HG03457 (cell line): ENCODE measurements around the gene PARP12.

ENCODE experiments used
- ATAC-seq: cut with Tn5 transposase; IDR thresholded peaks from one replicate; pipeline ENCODE4 v1.9.1; 2021; ENCODE audit warnings: moderate number of reproducible peaks; ENCODE audit not compliant: unreplicated experiment

Gene PARP12

GRCh38 chr7:140017034-140017433 is 45.7 kb downstream of the PARP12 start:
- ATAC-seq = no peak

GRCh38 chr7:140016540-140016939 is 46.2 kb downstream of the PARP12 start:
- ATAC-seq = no peak

GRCh38 chr7:140015471-140015970 is 47.2 kb downstream of the PARP12 start:
- no peak for ATAC-seq

- no peak for ATAC-seq
Measured at GRCh38 chr7:140014123-140014522, 48.6 kb downstream of the PARP12 start.

- no peak for ATAC-seq
Measured at GRCh38 chr7:140013676-140014075, 49.1 kb downstream of the PARP12 start.

- ATAC-seq = no peak
Measured at GRCh38 chr7:140010194-140010895, 52.4 kb downstream of the PARP12 start.

- ATAC-seq = no peak
Measured at GRCh38 chr7:140009735-140010134, 53.0 kb downstream of the PARP12 start.

- ATAC-seq = no peak
Measured at GRCh38 chr7:140008755-140009610, 53.8 kb downstream of the PARP12 start.

GRCh38 chr7:140007051-140007690 is 55.6 kb downstream of the PARP12 start:
- no peak for ATAC-seq

GRCh38 chr7:140006600-140006999 is 56.2 kb downstream of the PARP12 start:
- no peak for ATAC-seq

- no peak for ATAC-seq
Measured at GRCh38 chr7:140005754-140006503, 56.8 kb downstream of the PARP12 start.

- no peak for ATAC-seq
Measured at GRCh38 chr7:140005341-140005740, 57.4 kb downstream of the PARP12 start.

- ATAC-seq = no peak
Measured at GRCh38 chr7:140004672-140005071, 58.1 kb downstream of the PARP12 start.

- no peak for ATAC-seq
Measured at GRCh38 chr7:140003913-140004382, 58.8 kb downstream of the PARP12 start.

GRCh38 chr7:140000666-140001268 is 62.0 kb downstream of the PARP12 start:
- ATAC-seq = no peak

GRCh38 chr7:139999516-139999915 is 63.2 kb downstream of the PARP12 start:
- ATAC-seq = no peak

- no peak for ATAC-seq
Measured at GRCh38 chr7:139998572-139998971, 64.2 kb downstream of the PARP12 start.

- no peak for ATAC-seq
Measured at GRCh38 chr7:139995017-139995915, 67.5 kb downstream of the PARP12 start.

GRCh38 chr7:139994356-139994755 is 68.4 kb downstream of the PARP12 start:
- ATAC-seq = no peak
